ENCODE measurements around the gene PARP1. TPM values are rescaled to one million over a fixed set of nuclear protein-coding genes. Genes with fewer than 3 reads are reported as not detected.

The PARP1 gene
- total RNA-seq, 1 experiment from 2014 or later, result 238 TPM

DNA sequence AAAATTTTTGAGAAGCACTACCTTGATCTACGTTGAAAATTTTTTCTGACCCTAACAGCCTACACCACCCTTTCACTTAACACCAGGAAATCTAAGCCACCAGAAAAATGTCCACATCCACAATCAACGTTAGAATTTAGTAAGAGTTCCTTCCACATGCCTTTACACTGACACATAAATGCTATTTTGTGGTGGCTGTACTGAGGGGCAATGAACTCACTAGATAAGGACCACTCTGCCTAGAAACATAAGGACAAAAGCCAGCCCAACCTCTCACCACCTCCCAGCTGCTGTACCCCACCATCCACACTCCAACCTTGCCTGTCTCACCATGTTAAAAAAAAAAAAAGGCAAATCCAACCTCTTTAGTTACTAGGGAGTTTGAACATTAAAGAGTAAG, 29.8 kb downstream of the PARP1 start:
- DNase-seq (ENCODE audit: low spot score), result no peak

DNA sequence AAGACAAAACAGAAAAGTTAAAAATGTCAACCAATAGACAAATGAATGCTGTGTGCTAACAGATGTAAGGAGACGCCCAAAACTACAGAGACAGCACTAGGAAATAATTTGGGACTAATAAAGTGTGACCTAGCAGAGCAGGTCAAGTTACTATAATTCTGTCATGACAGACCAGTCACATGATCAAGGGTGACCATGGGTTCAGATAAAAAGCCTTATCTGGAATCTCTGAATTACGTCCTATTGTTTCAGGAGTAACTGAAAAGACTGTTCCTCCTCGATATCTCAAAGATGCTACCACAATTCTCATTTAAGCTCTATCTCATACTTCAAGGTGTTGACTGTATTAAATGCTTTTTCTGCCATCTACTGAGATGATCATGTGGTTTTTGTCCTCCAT, 31.6 kb downstream of the PARP1 start:
- no peak for DNase-seq (ENCODE audit: low spot score)

DNA sequence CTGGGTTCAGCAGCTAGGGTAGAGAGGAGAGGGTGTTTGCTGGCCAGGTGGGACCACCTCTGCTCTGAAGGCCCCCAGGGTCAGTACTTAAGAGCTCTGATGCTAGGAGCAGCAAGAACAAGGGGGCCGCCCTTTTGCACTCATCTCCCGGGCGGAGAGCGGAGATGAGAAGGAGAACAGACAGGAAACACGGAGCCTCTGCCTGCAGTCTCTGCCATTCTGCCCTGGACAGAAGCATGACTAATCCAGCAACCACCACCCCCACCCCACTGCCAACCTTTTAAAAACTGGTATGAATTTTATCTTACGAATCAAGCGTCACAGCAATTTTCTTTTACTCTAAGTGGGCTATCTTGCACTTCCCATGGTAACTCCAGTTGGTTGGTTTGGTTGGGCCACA, 34.5 kb downstream of the PARP1 start:
- peak; percentile 51 for DNase-seq (ENCODE audit: low spot score)

DNA sequence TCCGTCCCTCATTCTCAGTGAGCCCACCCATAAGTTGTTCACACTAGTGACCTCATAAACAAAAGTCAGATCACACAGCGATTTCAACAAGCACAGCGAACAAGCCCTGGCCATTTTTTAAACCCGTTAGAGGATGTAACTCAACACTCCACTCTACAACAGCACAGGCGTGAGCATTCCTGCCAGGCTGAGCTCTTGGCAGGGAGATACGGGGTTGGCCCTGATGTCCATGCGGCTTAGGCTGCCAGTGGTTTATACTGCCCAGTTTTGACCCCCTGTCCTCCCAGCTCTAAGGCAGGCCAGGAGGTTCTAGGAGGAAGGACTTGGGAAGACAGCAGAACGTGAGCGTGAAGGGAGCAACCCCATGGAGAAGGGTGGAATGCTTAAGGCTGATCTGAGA, 35.0 kb downstream of the PARP1 start:
- DNase-seq (ENCODE audit: low spot score), result no peak

DNA sequence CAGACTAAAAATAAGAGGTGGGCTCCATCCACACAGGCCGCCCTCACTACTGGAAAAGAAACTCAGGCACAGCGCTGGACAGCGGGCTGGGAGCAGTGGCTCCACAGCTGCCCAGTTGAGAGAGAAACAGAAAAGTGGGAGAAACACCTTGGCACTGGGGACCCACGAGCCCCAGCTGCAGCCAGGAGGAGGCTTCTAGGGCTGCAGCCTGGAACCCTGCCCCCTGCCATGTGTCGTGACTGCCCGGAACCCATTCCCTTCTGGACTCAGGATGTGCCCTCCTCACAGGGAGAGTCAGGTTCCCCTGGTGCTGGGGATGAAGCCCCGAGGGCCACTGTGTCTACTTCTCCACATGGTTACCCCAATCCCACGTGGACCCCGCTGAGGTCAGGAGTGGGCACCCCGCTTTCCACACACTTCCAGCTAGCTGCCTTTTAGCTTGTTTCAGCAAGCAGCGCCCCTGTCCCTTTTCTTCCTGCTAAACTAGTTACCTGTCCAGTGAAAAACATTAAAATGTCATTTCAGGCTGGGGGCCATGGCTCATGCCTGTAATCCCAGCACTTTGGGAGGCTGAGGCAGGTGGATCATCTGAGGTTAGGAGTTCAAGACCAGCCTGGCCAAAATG, 35.9 kb downstream of the PARP1 start:
- DNase-seq (ENCODE audit: low spot score), result no peak

DNA sequence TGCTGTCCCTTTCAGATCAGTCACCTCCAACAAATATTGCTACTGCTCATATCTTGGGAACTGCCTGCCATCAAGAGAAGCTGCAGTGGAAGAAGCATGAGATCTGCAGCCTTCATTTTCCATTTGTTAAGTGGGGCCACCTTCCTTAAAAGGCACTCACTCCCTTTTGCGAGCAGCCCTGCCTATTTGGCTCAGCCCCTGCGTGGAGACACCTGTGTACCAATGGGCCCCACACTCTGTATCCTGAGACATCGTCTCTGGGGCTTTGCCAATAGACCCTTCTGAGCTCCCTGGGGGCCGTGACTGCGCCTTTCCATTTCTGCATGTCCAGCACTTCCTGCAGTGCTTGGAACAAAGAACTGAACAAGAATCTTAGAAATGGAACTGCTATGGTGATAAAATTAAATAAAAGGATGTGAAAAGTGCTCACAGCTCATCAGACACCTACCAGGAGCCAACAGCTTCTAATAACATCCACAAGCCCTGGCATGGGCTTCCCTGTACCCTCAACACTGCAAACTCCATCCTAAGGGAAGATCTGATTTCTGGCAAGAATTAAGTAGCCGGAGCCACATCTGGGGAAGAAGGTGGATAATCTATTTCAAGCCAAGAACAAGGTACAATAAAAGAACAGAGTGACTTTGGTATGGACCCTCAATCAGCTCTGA, 36.7 kb downstream of the PARP1 start:
- no peak for DNase-seq (ENCODE audit: low spot score)

DNA sequence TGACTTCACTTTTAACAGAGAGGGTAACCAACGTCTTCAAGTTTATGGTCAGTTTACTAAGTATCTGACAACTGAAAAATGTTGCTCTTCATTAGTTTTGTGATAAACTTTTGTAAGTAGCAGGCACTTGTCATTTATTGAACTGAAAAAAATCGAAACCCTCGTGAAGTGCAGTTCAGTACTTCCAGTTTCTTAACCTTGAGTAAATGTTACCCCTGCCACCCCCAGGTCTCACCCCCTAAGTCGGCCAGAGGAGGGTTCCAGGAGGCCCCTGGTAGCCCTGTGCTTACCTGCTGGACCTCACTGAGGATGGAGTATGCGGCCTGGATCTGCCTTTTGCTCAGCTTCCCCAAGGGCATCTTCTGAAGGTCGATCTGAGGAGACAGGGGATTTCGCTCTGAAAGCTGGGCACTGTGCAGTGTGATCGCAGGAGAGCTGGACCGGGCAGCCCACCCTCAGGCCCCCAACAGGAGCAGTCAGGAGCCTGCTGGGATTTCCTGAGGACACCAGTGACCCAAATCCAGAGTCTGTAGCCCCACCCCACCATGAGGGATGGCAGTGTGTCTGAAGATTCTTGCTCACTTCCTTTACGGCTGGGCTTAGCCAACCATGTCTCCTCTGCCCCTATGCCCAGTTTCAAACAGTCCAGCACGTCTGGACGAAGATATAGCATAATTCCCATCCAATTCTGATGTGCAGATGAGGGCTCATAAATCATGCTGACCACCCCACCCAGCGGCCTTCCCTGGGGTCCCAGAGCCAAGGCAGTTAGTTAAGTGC, 37.6 kb downstream of the PARP1 start:
- no peak for DNase-seq (ENCODE audit: low spot score)

DNA sequence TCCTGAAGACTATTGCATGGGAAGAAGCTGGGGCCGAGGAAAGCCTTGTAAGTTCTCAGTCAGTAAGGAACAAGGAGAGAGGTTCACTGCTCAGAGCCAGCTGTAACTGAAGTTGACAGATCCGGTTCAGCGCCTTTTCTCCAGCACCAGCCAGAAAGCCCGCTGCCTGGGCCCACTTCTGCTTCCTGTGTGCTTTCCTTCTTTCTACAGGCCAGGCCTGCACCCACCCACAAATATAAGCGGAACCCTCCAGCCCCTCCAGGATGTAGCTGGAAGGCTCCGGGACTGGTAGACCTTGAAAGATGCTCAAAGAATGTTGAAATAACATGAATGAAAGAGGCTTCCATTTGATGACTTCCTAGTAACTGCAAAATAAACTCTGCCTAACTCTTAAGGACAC, 38.8 kb downstream of the PARP1 start:
- DNase-seq (ENCODE audit: low spot score), result no peak

DNA sequence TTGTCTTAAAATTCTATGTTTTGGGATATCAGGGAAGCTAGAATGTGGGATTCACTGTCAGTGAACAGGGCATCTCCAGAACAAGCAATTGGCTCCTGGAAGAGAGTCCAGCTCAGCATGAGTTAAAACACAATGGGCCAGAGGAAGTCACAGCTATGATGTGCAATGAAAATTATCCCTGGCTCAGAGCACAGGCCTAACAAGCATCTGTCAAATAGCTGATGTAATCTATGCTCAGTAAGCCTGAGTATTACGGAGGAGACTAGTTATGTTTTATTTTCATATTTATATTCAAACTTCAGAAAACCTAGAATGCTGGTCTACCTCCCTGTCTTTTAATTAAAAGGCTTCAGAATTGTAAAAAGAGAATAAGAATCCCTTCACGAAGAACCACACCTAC, 41.6 kb downstream of the PARP1 start:
- no peak for DNase-seq (ENCODE audit: low spot score)

DNA sequence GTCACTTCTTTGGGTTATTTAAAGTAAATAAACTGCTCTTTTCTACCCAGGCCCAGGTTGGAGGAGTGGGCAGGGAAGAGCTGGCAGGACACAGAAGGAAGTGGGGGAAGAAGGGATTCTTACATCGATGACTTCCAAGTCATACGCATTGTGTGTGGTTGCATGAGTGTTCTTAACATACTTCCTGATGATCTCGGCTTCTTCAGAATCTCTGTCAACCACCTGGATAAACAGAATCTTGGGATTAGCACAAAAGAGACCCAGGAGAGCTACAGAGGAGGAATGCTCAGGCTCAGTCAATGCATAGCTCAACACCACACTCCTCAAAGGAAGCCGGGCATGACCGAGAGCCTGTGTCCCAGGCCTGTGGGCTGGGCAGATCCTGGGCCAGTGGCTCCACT, 42.1 kb downstream of the PARP1 start:
- peak; percentile 15 for DNase-seq (ENCODE audit: low spot score)

DNA sequence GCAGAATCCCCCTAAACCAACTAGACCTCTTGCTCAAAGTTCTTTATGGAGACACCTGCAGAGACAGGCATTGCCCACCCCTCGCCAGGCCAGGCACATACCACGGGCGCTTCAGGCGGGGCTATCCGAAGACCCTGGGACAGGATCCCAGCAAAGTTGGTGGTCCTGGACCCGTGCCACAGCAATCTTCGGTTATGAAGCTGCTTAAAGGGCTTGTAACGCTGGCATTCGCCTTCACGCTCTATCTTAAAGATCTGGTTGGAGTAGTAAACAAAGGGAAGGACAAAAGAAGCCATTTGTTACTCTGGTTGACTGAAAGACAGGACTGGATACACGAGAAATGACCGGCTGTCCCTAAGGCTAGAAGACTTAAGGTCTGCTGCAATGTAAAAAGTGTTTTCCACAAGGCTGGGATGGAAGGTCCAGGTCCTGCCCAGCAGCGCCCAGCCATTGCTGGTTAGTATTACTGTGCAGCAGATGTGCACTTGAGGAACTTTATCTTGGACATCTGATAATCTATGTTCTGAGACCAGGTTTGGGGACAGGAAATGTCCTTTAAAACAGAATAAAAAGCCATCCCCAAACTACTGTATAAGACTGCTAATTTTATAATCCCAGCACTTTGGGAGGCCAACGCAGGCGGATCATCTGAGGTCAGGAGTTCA, 42.9 kb downstream of the PARP1 start:
- DNase-seq (ENCODE audit: low spot score), result no peak

DNA sequence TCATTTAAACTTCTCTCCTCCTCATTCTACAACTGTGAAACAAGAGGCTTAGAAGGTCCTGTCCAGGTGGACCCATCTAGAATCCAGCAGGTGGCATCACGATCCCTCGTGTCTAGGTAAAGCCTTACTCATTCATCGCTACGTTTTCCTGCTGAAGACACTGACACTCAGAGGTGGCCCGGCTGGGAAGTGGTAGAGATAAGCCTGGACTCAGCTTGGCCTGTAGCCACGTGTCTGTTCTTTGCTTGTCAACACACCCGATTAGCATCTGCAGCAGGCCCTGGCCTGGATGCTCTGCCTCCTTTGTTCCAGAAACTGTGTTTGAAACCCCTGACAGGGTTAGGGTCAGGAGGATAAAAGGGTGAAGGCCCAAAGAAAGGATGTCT, 43.4 kb downstream of the PARP1 start:
- no peak for DNase-seq (ENCODE audit: low spot score)

DNA sequence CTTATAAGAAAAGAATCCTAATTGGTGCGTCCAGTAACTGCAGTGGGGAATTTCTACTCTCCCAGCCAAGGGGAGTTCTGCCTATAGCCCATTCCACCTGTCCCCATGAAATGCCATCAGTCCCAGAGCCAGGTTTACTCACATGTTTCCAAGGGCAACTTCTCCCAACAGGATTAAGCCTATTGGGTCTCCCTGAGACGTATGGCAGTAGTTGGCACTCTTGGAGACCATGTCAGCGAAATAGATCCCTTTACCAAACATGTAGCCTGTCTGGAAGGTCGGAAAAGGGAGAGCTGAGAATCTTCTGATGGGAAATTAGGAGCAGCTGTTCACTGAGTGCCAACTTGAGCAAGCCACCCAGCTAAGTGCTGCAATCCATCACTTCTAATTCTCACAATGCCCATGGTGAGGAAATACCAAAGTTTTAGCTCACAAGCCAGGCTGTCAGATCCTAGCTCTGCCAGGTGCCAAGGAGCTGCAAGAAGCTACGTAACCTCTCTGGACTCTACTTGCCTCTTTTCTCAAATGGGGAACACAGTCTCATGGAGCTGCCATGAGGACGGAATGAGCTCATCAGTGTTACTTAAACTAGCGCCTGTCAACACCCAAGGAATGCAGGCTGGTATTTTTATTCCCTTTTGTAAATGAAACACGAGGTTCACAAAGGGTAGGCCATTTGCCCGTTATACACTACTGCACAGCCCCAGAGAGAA, 43.9 kb downstream of the PARP1 start:
- no peak for DNase-seq (ENCODE audit: low spot score)

DNA sequence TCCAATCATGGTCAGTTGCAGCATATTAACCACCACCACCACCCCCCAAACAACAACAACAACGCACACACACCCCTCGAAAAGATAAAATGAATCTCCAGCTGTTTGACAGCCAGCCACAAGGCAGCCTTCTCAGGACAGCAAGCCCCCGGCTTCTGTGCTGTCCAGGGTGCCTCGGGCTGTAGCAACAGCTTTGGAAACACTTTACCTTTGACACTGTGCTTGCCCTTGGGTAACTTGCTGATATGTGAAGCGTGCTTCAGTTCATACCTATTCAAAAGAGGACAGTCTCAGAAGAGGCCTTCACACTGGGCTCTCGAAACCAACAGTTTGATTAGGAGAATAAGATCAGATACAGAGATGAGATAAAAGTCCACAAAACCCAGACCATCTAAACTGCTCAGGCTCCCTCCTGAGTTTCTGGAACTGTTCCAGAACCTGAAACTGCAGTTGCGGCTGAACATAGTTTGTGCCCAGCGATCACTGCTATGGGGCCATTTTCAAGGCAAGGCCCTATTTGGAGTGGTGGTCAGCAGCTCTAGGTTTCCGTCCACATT, 44.9 kb downstream of the PARP1 start:
- no peak for DNase-seq (ENCODE audit: low spot score)

DNA sequence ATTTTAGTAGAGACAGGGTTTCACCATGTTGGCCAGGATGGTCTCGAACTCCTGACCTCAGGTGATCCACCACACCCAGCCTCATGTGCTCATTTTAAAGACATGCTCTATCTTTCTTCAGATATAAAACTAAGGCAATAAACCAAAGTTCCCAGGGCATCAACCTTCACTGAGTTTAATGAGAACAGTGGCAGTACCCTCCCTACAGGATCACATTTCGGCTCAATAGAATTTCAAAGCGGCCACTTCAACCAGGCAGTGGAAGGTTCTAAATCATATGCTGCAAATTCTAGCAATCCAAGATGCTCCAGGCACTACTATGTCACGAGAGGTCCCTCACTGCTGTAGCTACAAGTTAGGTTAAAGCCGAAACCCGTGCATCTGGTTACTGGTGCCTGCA, 45.5 kb downstream of the PARP1 start:
- DNase-seq (ENCODE audit: low spot score), result no peak

DNA sequence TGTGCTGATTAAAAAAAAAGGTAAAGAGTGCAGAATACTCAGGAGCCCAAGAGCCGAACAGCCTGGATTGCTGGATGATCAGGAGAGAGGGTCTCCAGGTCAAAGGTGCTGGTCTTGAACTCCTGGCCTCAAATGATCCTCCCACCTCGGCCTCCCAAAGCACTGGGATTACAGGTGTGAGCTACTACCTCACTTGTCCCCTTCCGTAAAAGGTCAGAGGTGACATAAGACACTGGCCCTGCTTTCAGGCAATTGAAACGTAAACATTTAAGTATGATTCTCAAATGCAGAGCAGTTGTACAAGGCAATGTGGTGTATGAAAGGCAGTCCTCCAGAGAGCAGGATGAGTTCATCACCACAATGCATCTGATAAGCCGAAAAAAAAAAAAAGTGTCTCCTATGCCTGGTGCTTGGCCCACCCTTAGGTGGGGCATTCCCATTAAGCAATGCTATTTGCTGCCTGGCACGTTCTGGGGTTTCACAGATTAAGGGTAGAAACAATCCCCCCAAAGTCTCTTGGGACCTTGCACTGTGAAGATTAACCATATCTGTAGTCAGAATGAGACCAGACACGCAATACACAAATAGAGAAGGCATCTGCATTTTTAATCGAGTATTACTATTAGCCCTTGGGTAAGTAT, 47.7 kb downstream of the PARP1 start:
- no peak for DNase-seq (ENCODE audit: low spot score)

DNA sequence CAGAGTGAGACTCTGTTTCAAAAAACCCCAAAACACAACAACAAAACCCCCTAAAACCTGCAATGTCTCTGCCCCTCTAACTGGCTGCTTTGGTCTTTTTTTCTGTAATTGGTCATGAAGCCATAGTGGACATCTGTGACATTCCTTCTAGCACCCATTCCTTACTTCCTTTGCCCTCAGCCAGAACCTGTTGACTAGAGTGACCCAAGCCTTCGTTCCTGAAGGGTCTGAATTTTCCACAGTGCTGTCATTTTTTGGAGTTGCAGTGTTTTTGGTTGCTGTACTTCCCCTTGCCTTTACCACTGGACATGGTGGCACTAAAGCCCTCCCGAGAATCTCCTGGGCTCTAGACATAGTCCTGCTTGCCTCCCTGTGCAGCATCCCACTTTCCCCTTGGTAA, 50.5 kb downstream of the PARP1 start:
- DNase-seq (ENCODE audit: low spot score), result no peak

DNA sequence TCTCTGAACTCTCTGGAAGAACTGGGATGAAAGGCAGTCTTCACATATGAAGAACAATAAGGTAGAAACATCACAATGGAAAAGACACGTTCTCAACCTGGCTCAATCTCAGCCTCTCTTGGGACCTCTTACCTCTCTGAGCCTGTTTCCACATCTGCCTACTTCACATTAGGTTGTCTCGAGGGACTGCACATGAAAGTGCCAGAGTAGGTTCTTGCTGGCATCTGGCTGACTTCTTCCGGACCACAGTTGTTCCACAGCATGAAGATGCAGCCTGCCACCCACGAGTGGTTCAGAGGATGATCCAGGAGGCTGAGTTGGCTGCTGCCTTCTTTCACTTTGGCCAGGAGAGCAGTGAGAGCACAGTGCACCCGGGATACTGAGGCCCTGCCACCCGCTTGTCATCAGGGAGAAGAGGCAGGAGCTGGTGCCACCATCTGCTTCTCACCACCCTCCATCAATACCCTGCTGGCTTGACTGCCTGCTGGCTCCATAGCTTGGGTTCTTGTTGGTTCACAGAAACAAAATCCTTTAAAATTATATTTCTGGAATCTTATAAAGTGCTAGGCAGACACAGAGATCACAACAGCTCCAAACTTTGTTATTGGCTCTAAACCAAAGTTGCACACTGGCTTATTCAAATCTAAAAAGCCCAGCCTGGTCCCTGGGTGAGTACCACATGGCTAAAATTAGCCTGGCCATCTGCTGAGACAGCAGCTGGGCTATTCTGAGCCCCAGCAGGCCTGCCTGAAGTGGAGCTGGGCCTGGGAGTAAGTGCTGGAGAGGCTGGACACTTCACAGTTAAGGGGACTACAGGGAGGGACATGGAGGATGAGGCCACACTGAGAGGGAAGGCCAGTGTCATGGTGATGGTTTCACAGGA, 52.0 kb downstream of the PARP1 start:
- no peak for DNase-seq (ENCODE audit: low spot score)

DNA sequence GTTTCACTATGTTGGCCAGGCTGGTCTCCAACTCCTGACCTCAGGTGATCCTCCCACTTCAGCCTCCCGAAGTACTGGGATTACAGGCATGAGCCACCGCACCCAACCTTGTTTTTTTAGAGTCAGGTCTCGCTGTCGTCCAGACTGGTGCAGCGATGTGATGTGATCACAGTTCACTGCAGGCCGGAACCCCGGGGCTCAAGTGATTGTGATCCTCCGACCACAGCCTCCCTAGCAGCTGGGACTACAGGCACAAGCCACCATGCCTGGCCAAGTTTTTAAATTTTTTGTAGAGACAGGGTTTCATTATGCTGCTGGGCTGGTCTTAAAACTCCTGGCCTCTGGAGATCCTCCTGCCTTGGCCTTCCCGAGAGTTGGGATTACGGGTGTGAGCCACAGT, 52.9 kb downstream of the PARP1 start:
- no peak for DNase-seq (ENCODE audit: low spot score)
